IPS DF 6.9 (cell line): ENCODE data around the gene CLDN14.

Experiments used
- DNase-seq: peaks from one replicate; pipeline ENCODE4 v3.0.0-alpha.2; 2013; ENCODE audit warnings: low read depth, low spot score
- H3K27ac ChIP-seq: one replicate; pipeline ENCODE4 v1.5.1; 2013; ENCODE audit warnings: low read length, control low read depth
- H3K27me3 ChIP-seq: 2 replicates; pipeline ENCODE4 v1.6.1; 2013; ENCODE audit warnings: mild to moderate bottlenecking, low read length; ENCODE audit not compliant: control insufficient read depth, insufficient read depth
- H3K36me3 ChIP-seq: 2 replicates; pipeline ENCODE4 v1.6.1; 2013; ENCODE audit warnings: low read length; ENCODE audit not compliant: control insufficient read depth, insufficient read depth
- H3K4me1 ChIP-seq: 2 replicates; pipeline ENCODE4 v1.6.1; 2013; ENCODE audit warnings: low read length; ENCODE audit not compliant: control insufficient read depth, insufficient read depth
- H3K4me3 ChIP-seq: 2 replicates; pipeline ENCODE4 v1.5.1; 2013; ENCODE audit warnings: mild to moderate bottlenecking, low read length
- H3K9me3 ChIP-seq: 2 replicates; pipeline ENCODE4 v1.6.1; 2013; ENCODE audit warnings: low read length, inconsistent platforms; ENCODE audit not compliant: control insufficient read depth, insufficient read depth
- WGBS: extraction: QIAGEN DNeasy Blood & Tissue Kit; methylation state at CpG from one replicate; pipeline ENCODE4 v1.1.7; 2013; ENCODE audit warnings: mixed read lengths, missing lambda C conversion rate; ENCODE audit not compliant: insufficient read length, insufficient coverage; 5-methylcytosine and 5-hydroxymethylcytosine counted together

Gene CLDN14

GRCh38 chr21:36436829-36437744 is 42.8 kb downstream of the CLDN14 start:
- no peak overlapping the region for H3K27ac ChIP-seq
- no peaks in the 10 kb centered on the region for H3K4me1 ChIP-seq
- no peaks in the 10 kb centered on the region for H3K9me3 ChIP-seq
- WGBS: no CpG with 5 or more reads among the region's 5 CpGs
- no peaks in the 10 kb centered on the region for H3K27me3 ChIP-seq
- H3K4me3 ChIP-seq: no peak overlapping the region
- H3K36me3 ChIP-seq: no peaks in the 10 kb centered on the region
- DNase-seq: no peak

GRCh38 chr21:36434144-36434543 is 45.8 kb downstream of the CLDN14 start:
- Histone ChIP-seq H3K36me3 (no peaks in the 10 kb centered on the region), H3K4me3 (no peak overlapping the region), H3K9me3 (no peaks in the 10 kb centered on the region), H3K27ac (no peak overlapping the region), H3K27me3 (no peaks in the 10 kb centered on the region), H3K4me1 (no peaks in the 10 kb centered on the region)
- DNase-seq: no peak
- WGBS: no CpG with 5 or more reads among the region's 6 CpGs

GRCh38 chr21:36433059-36433709 is 46.7 kb downstream of the CLDN14 start:
- no CpG with 5 or more reads among the region's 7 CpGs for WGBS

GRCh38 chr21:36431252-36431651 is 48.7 kb downstream of the CLDN14 start:
- no CpG with 5 or more reads among the region's 4 CpGs for WGBS
- Histone ChIP-seq H3K4me3 (no peak overlapping the region), H3K27me3 (no peaks in the 10 kb centered on the region), H3K27ac (no peak overlapping the region), H3K36me3 (no peaks in the 10 kb centered on the region), H3K4me1 (no peaks in the 10 kb centered on the region), H3K9me3 (no peaks in the 10 kb centered on the region)
- DNase-seq: no peak

More at GRCh38 chr21:36433059-36433709, 46.7 kb downstream of the CLDN14 start:
- H3K4me3 ChIP-seq: no peak overlapping the region
- no peaks in the 10 kb centered on the region for H3K36me3 ChIP-seq
- H3K27ac ChIP-seq: no peak overlapping the region
- no peak for DNase-seq
- no peaks in the 10 kb centered on the region for H3K9me3 ChIP-seq
- no peaks in the 10 kb centered on the region for H3K27me3 ChIP-seq
- no peaks in the 10 kb centered on the region for H3K4me1 ChIP-seq

- no peaks in the 10 kb centered on the region for H3K4me1 ChIP-seq
- no CpG with 5 or more reads among the region's 4 CpGs for WGBS
Measured at GRCh38 chr21:36430841-36431240, 49.1 kb downstream of the CLDN14 start.

GRCh38 chr21:36429947-36430546 is 49.9 kb downstream of the CLDN14 start:
- WGBS: no CpG with 5 or more reads among the region's 22 CpGs
- no peak overlapping the region for H3K4me3 ChIP-seq
- no peak overlapping the region for H3K27ac ChIP-seq
- H3K36me3 ChIP-seq: no peaks in the 10 kb centered on the region
- H3K9me3 ChIP-seq: no peaks in the 10 kb centered on the region
- DNase-seq: no peak
- no peaks in the 10 kb centered on the region for H3K27me3 ChIP-seq
- H3K4me1 ChIP-seq: no peaks in the 10 kb centered on the region

More at GRCh38 chr21:36430841-36431240, 49.1 kb downstream of the CLDN14 start:
- no peaks in the 10 kb centered on the region for H3K27me3 ChIP-seq
- no peaks in the 10 kb centered on the region for H3K9me3 ChIP-seq
- no peak overlapping the region for H3K4me3 ChIP-seq
- DNase-seq: no peak
- no peaks in the 10 kb centered on the region for H3K36me3 ChIP-seq
- H3K27ac ChIP-seq: no peak overlapping the region

GRCh38 chr21:36428761-36429432 is 51.0 kb downstream of the CLDN14 start:
- Histone ChIP-seq H3K27me3 (no peaks in the 10 kb centered on the region), H3K4me1 (no peaks in the 10 kb centered on the region), H3K9me3 (no peaks in the 10 kb centered on the region), H3K27ac (no peak overlapping the region), H3K4me3 (no peak overlapping the region), H3K36me3 (no peaks in the 10 kb centered on the region)
- no peak for DNase-seq
- no CpG with 5 or more reads among the region's 12 CpGs for WGBS

- Histone ChIP-seq H3K27ac (no peak overlapping the region), H3K4me3 (no peak overlapping the region), H3K4me1 (0 out of 2 replicates have a peak, but pooled peaks cover 1% of the 10 kb centered on the region), H3K36me3 (no peaks in the 10 kb centered on the region), H3K9me3 (no peaks in the 10 kb centered on the region), H3K27me3 (no peaks in the 10 kb centered on the region)
- no CpG with 5 or more reads among the region's 4 CpGs for WGBS
- no peak for DNase-seq
Measured at GRCh38 chr21:36427502-36427901, 52.4 kb downstream of the CLDN14 start.

GRCh38 chr21:36425286-36425685 is 54.6 kb downstream of the CLDN14 start:
- H3K4me1 ChIP-seq: 0 out of 2 replicates have a peak, but pooled peaks cover 1% of the 10 kb centered on the region
- no peak for DNase-seq
- no CpG with 5 or more reads among the region's 9 CpGs for WGBS
- H3K36me3 ChIP-seq: no peaks in the 10 kb centered on the region
- no peak overlapping the region for H3K4me3 ChIP-seq
- H3K9me3 ChIP-seq: no peaks in the 10 kb centered on the region
- no peaks in the 10 kb centered on the region for H3K27me3 ChIP-seq
- H3K27ac ChIP-seq: no peak overlapping the region

GRCh38 chr21:36424592-36424991 is 55.3 kb downstream of the CLDN14 start:
- no peaks in the 10 kb centered on the region for H3K36me3 ChIP-seq
- 0 out of 2 replicates have a peak, but pooled peaks cover 1% of the 10 kb centered on the region for H3K4me1 ChIP-seq
- H3K27ac ChIP-seq: no peak overlapping the region
- no peaks in the 10 kb centered on the region for H3K9me3 ChIP-seq
- no CpG with 5 or more reads among the region's 8 CpGs for WGBS
- H3K4me3 ChIP-seq: no peak overlapping the region
- no peak for DNase-seq
- no peaks in the 10 kb centered on the region for H3K27me3 ChIP-seq
